ENCODE results near the gene ADARB2.
"Not testable (repeated sequence)": the region's sequence is repeated elsewhere in the genome, so short reads cannot be mapped to it uniquely, and the experiment has no call there.

The ADARB2 gene

GRCh38 chr10:1462521-1462920 is 274.8 kb downstream of the ADARB2 start:
- DNase-seq (ENCODE audit: low read depth), result no peak

DNA sequence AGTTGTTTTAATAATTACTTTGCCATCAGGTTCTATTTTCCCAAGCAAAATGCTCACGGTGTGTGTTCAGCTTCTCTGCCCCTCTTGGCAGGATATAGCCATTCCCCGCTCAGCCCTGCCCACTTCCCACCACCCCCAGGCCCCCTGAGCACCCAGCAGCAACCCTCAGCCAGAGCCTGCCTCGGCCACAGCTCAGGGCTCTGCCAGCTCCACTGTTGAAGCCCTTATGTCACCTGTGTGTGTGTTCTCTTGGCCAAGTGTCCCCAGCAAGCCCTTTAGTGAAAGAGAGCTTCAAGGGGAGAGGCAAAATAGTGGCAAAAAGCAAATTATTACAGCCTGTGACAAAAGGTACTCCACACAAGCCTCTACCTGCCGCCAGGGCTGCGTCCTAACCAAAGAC is 275.3 kb downstream of the ADARB2 start:
- DNase-seq (ENCODE audit: low read depth), result no peak

GRCh38 chr10:1461016-1461415 is 276.3 kb downstream of the ADARB2 start:
- DNase-seq (ENCODE audit: low read depth), result no peak

DNA sequence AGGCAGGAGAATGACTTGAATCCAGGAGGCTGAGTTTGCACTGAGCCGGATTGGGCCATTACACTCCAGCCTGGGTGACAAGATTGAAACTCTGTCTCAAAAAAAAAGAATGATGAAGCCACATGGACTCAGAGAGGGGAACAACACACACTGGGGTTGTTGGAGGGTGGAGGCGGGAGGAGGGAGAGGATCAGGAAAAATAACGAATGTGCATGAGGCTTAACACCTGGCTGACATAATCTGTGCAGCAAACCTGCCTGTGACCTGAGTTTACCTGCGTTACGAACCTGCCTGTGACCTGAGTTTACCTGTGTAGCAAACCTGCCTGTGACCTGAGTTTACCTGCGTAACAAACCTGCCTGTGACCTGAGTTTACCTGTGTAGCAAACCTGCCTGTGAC is 277.7 kb downstream of the ADARB2 start:
- not testable (repeated sequence) for DNase-seq (ENCODE audit: low read depth)

DNA sequence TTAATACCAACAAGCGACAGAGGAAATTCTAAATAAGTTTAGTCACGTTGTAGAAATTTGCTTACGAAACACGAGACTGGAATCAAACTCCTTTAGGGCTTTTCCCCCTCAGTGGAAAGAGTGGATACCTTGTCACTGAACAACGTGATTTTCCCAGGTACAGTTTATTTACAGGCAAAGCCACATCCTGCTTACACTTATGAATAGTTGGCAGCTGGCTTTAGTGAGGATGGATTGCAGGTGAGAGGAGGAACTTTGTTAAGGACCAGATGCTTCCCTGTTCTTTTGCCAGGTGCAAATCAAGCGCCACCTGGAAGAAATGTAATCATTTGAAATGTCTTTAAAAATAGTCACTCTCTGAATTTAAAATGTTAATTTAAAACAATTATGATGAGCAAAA is 282.4 kb downstream of the ADARB2 start:
- no peak for DNase-seq (ENCODE audit: low read depth)

- no peak for DNase-seq (ENCODE audit: low read depth)
Measured at GRCh38 chr10:1454428-1454827, 282.9 kb downstream of the ADARB2 start.

DNA sequence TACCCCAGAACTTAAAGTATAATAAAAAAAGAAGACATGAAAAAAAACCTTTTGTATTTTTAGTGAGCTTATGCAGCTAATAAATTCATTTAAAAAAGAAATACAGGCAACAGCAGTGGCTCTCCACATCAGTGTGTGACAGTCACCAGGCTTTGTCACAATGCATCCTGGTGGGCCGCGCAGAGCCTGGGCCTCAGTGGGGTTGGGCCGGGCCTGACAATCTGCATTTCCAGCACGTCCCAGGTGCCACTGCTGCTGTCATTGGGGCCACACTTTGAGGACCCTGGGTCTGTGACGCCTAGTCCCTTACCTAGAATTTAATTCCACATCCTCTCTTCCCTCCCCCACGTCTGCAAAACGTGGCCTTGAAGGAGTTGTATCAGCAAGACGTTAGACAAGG is 284.5 kb downstream of the ADARB2 start:
- no peak for DNase-seq (ENCODE audit: low read depth)

- DNase-seq (ENCODE audit: low read depth), result no peak
Measured at GRCh38 chr10:1451941-1452340, 285.4 kb downstream of the ADARB2 start.

GRCh38 chr10:1451362-1451888 is 285.9 kb downstream of the ADARB2 start:
- DNase-seq (ENCODE audit: low read depth), result no peak

- no peak for DNase-seq (ENCODE audit: low read depth)
Measured at GRCh38 chr10:1449572-1450205, 287.6 kb downstream of the ADARB2 start.

DNA sequence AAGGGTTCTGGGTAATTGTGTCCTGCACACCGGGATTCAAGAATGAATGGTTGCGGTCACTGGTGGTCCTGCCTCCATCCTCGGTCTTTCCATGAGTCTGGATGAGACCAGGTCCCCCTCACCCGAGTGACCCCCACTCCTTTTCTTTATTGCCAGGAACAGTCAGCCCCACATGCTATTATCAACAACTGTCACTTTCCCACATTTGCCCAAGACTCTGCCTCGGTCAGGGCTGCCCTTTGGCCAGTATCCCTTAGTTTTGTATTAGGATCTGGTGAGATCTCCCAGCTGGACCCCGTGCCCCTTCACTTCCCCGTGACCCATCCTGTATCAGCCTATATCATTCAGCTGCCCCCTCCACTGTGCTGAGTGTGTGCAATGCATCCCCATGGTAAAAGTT is 288.3 kb downstream of the ADARB2 start:
- no peak for DNase-seq (ENCODE audit: low read depth)

GRCh38 chr10:1448252-1448930 is 288.9 kb downstream of the ADARB2 start:
- DNase-seq (ENCODE audit: low read depth), result no peak

- DNase-seq (ENCODE audit: low read depth), result no peak
Measured at GRCh38 chr10:1444826-1445225, 292.5 kb downstream of the ADARB2 start.

DNA sequence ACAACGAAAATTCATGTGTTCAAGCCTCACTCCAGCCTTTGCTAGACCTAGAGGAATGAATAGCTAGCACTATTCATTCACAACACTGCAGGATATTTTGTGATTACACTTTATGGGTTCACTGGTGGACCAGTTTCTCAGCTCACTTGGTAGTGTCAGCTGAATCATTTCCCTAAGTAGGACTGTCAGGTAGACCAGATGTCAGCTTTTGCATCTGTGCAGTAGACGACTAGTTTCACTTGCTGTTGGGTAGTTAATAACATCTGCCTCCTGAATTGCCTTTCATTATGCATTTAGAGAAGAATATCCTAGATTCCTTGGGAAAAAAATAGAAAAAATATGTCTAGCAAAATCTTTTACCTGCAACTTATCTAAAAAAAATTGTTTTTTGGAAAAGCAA is 296.4 kb downstream of the ADARB2 start:
- no peak for DNase-seq (ENCODE audit: low read depth)

GRCh38 chr10:1434912-1435692 is 302.2 kb downstream of the ADARB2 start:
- no peak for DNase-seq (ENCODE audit: low read depth)

- no peak for DNase-seq (ENCODE audit: low read depth)
Measured at GRCh38 chr10:1434202-1434601, 303.1 kb downstream of the ADARB2 start.

DNA sequence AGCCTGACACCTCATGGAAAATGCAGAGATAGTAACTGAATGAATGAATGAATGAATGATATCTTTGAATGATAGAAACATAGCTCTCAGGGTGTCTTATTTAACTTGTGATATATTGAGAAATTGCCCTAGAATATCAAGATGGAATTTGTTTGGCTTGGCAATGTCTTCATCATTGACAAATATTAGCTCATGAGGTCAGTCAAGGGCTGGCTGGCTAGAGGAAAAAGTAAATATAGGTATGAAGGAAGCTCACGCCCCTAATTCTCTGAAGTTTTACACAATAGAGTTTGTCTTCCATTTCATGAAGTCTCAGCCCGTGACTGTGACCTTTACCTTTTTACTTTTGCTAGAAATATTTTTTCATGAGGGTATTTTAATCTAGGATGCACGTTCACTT is 305.2 kb downstream of the ADARB2 start:
- no peak for DNase-seq (ENCODE audit: low read depth)

DNA sequence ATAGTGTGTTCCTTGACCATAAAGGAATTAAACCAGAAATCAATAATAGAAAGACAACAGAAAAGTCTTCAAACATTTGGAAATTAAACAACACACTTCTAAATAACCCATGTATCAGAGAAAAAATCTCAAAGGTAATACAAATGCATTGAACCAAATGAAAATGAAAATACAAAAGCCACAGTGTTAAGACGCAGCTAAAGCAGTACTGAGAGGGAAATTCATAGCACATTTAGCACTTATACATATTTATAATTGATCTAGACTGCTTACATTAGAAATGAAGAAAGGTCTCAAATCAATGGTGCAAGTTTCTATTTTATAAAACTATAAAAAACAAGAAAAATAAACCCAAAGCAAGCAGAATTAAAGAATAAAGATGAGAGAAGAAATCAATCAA is 306.1 kb downstream of the ADARB2 start:
- no peak for DNase-seq (ENCODE audit: low read depth)

- not testable (repeated sequence) for DNase-seq (ENCODE audit: low read depth)
Measured at GRCh38 chr10:1427521-1428186, 309.7 kb downstream of the ADARB2 start.

GRCh38 chr10:1426786-1427185 is 310.5 kb downstream of the ADARB2 start:
- no peak for DNase-seq (ENCODE audit: low read depth)

GRCh38 chr10:1425879-1426278 is 311.4 kb downstream of the ADARB2 start:
- no peak for DNase-seq (ENCODE audit: low read depth)

- DNase-seq (ENCODE audit: low read depth), result no peak
Measured at GRCh38 chr10:1424648-1425047, 312.7 kb downstream of the ADARB2 start.
